ENCODE measurements around the gene C11orf21.
"Not testable (repeated sequence)": the region's sequence is repeated elsewhere in the genome, so short reads cannot be mapped to it uniquely, and the experiment has no call there.

Gene C11orf21

DNA sequence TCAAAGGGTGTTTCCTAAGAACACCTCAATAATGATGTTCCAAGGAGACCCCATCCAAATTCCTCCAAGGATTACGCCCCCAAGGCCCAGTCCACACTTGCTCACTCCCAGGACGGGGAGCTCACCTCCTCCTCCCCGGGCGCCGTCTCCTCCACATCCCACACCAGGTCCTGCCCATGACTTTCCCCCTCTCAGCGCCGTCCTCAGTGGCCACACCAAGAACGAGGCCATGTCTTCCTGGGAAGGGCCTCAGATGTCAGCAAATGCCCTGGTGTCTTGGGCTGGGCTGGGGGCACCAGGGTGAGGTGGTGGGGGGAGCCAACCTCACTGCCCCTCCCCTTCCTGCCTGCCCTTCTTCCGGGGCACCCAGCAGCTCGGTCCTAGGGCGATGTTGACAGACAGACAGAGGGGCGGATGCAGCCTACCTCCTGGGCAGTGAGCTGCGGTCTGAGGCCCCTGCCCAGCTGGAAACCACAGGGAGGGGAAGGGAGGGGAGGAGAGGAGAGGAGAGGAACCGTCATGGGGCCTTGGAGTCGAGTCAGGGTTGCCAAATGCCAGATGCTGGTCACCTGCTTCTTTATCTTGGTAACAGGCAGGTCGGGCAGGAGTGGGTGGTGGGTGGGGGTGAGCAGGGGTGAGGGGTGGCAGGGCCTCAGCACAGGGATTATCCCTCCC is at the start of gene C11orf21, which contains the start of gene TSPAN32:
Gene C11orf21, minus strand, starts transcription at position 288 of the 675 bp plus-strand sequence. Its CDS starts 110 bp downstream, at position 178.
Gene TSPAN32, plus strand, starts transcription at position 383 of the 675 bp plus-strand sequence. Its CDS starts 137 bp downstream, at position 520.
- DNase-seq (ENCODE audit: extremely low spot score, insufficient read length, low read depth) = peak; percentile 48
- FAIRE-seq = peak; percentile 66

GRCh38 chr11:2348986-2349385 is 47.3 kb upstream of the C11orf21 start:
- DNase-seq (ENCODE audit: extremely low spot score, insufficient read length, low read depth) = no peak

DNA sequence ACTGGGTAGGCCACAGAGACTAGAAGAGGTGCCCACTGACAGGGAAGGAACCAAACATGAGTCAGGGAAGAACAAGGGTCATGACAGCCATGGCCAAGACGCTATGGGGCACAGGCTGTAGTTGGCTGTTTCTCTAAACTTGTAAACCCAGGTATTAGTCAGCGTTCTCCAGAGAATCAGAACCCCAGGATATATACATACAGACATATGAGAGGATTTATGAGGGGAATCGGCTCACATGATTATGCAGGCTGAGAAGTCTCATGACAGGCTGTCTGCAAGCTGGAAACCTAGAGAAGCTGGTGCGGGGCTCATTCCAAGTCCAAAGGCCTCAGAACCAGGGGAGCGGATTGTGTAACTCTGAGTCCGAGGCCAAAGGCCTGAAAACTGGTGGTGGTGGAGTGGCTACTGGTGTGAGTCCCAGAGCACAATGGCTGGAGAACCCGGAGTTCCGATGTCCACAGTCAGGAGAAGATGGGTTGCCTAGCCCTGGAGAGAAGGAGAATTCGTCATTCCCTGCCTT is 45.7 kb upstream of the C11orf21 start:
- no peak for FAIRE-seq

More at GRCh38 chr11:2348986-2349385, 47.3 kb upstream of the C11orf21 start:
- no peak for FAIRE-seq

GRCh38 chr11:2346586-2347307 is 45.0 kb upstream of the C11orf21 start:
- no peak for FAIRE-seq
- no peak for DNase-seq (ENCODE audit: extremely low spot score, insufficient read length, low read depth)

More for the DNA sequence above, 45.7 kb upstream of the C11orf21 start:
- DNase-seq (ENCODE audit: extremely low spot score, insufficient read length, low read depth) = no peak

DNA sequence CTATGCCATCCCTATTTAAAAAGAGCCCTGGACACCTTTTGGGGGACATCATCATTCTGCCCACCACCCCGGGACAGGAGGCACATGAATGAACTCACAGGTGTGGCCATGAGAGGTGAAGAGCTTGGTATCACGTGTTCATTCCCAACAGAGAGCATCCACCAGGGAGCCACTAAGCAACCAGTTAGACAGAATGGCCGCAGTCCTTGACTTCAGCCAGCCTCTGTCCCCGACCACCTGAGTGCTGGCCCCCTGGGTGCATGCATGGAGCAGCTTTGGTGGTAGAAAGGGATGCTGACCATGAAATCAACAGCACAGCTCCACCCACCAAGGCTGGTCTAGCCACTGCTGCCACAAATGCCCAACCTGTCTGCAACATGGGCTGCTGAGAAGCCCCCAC is 44.3 kb upstream of the C11orf21 start:
- DNase-seq (ENCODE audit: extremely low spot score, insufficient read length, low read depth) = no peak
- no peak for FAIRE-seq

- DNase-seq (ENCODE audit: extremely low spot score, insufficient read length, low read depth) (no peak), FAIRE-seq (no peak)
Measured at GRCh38 chr11:2345050-2345449, 43.3 kb upstream of the C11orf21 start.

DNA sequence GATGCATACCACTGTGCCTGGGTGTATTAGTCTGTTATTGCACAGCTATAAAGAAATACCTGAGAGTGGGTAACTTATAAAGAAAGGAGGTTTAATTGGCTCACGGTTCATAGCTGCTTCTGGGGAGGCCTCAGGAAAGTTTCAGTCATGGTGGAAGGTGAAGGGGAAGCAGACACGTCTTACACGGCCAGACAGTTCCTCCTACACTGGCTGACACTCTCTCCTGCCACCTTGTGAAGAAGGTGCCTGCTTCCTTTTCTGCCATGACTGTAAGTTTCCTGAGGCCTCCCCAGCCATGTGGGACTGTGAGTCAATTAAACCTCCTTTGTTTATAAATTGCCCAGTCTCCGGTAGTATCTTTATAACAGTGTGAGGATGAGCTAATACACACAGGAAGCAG is 41.8 kb upstream of the C11orf21 start:
- DNase-seq (ENCODE audit: extremely low spot score, insufficient read length, low read depth) = no peak
- no peak for FAIRE-seq

- DNase-seq (ENCODE audit: extremely low spot score, insufficient read length, low read depth) (no peak), FAIRE-seq (no peak)
Measured at GRCh38 chr11:2342981-2343380, 41.3 kb upstream of the C11orf21 start.

GRCh38 chr11:2342557-2342956 is 40.8 kb upstream of the C11orf21 start:
- FAIRE-seq (no peak), DNase-seq (ENCODE audit: extremely low spot score, insufficient read length, low read depth) (no peak)

GRCh38 chr11:2338760-2339159 is 37.0 kb upstream of the C11orf21 start:
- FAIRE-seq; DNase-seq (ENCODE audit: extremely low spot score, insufficient read length, low read depth): not testable (repeated sequence)

GRCh38 chr11:2335286-2335685 is 33.6 kb upstream of the C11orf21 start:
- not testable (repeated sequence) for FAIRE-seq; DNase-seq (ENCODE audit: extremely low spot score, insufficient read length, low read depth)

DNA sequence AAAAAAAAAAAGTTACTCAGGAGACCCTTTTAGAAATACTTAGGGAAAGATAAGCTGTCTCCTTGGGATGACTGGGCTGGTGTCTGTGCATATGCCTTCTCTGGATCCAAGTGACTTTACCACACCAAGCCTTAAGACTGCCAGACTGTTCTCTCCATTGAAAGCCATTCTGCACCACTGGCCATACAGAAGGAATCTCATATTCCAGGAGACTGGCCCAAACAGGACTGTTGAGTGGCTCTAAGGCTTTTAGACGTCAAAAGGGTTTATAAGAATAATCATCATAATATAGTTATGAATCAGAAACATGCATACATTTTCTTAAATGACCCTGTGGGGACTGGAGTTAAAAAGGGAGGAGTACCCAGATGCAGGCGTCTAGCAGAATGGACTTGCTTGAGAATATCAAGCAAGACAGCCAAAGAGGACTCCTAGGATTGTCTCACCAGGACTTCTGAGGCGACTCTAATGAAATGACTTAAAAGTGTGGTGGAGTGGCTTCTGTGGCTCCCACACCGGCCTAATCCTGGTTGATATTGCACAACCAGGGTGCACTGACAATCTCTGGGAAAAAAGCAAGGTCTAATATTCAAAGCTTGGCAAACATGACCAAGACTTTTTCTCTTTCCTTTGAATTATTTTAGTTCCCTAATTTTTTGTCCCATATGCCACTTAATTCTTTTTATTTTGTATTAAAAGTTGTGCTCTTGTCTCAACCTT is 31.9 kb upstream of the C11orf21 start:
- FAIRE-seq; DNase-seq (ENCODE audit: extremely low spot score, insufficient read length, low read depth): not testable (repeated sequence)

- not testable (repeated sequence) for FAIRE-seq; DNase-seq (ENCODE audit: extremely low spot score, insufficient read length, low read depth)
Measured at GRCh38 chr11:2332569-2332968, 30.9 kb upstream of the C11orf21 start.

DNA sequence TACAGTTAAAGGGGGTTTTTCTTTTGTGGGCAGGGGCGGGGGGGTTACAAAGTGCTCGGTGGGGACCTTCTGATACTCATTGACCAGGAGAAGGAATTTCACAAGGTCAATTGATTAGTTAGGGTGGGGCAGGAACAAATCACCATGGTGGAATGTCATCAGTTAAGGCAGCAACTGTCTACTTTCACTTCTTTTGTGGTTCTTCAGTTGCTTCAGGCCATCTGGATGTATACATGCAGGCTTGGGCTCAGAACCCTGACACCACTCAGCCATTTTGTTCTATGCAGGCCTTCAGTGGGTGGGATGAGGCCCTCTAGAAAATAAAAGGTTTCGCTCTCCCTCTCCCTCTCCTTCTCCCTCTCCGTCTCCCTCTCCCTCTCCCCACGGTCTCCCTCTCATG is 29.7 kb upstream of the C11orf21 start:
- FAIRE-seq (no peak), DNase-seq (ENCODE audit: extremely low spot score, insufficient read length, low read depth) (no peak)

GRCh38 chr11:2330696-2331095 is 29.0 kb upstream of the C11orf21 start:
- no peak for DNase-seq (ENCODE audit: extremely low spot score, insufficient read length, low read depth)
- no peak for FAIRE-seq

DNA sequence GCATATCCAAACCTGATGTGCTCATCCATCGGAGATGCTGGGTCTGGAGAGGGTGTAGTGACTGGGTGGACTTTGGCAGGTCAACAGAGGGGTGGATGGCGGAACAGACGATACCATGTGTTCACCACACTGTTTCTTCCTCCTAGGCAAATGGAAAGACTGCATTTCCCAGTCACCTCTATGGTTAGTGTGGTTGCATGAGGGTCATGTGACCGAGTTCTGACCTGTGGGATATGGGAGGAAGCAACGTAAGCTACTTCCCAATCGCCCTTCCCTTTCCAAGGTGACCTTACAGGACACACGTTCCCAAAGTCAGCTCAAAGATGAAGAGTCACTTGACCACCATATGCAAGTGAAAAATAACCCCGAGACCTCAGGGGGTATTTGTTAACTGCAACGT is 27.8 kb upstream of the C11orf21 start:
- FAIRE-seq = no peak
- no peak for DNase-seq (ENCODE audit: extremely low spot score, insufficient read length, low read depth)

- DNase-seq (ENCODE audit: extremely low spot score, insufficient read length, low read depth) = no peak
- FAIRE-seq = no peak
Measured at GRCh38 chr11:2328656-2329354, 27.1 kb upstream of the C11orf21 start.

GRCh38 chr11:2328021-2328420 is 26.3 kb upstream of the C11orf21 start:
- DNase-seq (ENCODE audit: extremely low spot score, insufficient read length, low read depth) = no peak
- FAIRE-seq = no peak

- FAIRE-seq (no peak), DNase-seq (ENCODE audit: extremely low spot score, insufficient read length, low read depth) (no peak)
Measured at GRCh38 chr11:2327032-2327431, 25.3 kb upstream of the C11orf21 start.

- FAIRE-seq (no peak), DNase-seq (ENCODE audit: extremely low spot score, insufficient read length, low read depth) (no peak)
Measured at GRCh38 chr11:2325719-2326118, 24.0 kb upstream of the C11orf21 start.
